Osteocyte (in vitro differentiated cells): Measurements from ENCODE around the gene MPL. TPM values are rescaled to one million over a fixed set of nuclear protein-coding genes. Genes with fewer than 3 reads are reported as not detected.

Experiments used
- DNase-seq: peaks from one replicate; pipeline ENCODE4 v3.0.0; 2021; ENCODE audit warnings: mixed read lengths; ENCODE audit not compliant: unreplicated experiment; ENCODE audit errors: extremely low spot score
- H3K27ac Mint-ChIP-seq: one replicate; pipeline ENCODE4 v1.8.0; 2021; ENCODE audit warnings: mild to moderate bottlenecking, mixed read lengths; ENCODE audit not compliant: unreplicated experiment
- H3K27me3 Mint-ChIP-seq: one replicate; pipeline ENCODE4 v1.8.0; 2021; ENCODE audit warnings: mixed read lengths; ENCODE audit not compliant: unreplicated experiment
- H3K36me3 Mint-ChIP-seq: one replicate; pipeline ENCODE4 v1.8.0; 2021; ENCODE audit warnings: mixed read lengths; ENCODE audit not compliant: unreplicated experiment
- H3K4me1 Mint-ChIP-seq: one replicate; pipeline ENCODE4 v1.8.0; 2021; ENCODE audit warnings: mixed read lengths; ENCODE audit not compliant: unreplicated experiment
- H3K4me3 Mint-ChIP-seq: one replicate; pipeline ENCODE4 v1.8.0; 2021; ENCODE audit warnings: mild to moderate bottlenecking, moderate library complexity, mixed read lengths; ENCODE audit not compliant: unreplicated experiment
- H3K9me3 Mint-ChIP-seq: one replicate; pipeline ENCODE4 v1.8.0; 2021; ENCODE audit warnings: mixed read lengths; ENCODE audit not compliant: unreplicated experiment
- total RNA-seq: library from RNA; stranded (reverse); gene quantifications from 2 replicates; pipeline ENCODE4 v1.2.1, GENCODE V29; 2021
- TF ChIP-seq, protein P1 (sequence below): fragments of 200-600 bp; sonication (generic); IDR thresholded peaks from 2 replicates; pipeline ENCODE4 v1.5.0; 2021; ENCODE audit warnings: antibody characterized with exemption, mild to moderate bottlenecking, moderate library complexity

Gene MPL
- total RNA-seq, 1 donor from 2014 or later = not detected

DNA sequence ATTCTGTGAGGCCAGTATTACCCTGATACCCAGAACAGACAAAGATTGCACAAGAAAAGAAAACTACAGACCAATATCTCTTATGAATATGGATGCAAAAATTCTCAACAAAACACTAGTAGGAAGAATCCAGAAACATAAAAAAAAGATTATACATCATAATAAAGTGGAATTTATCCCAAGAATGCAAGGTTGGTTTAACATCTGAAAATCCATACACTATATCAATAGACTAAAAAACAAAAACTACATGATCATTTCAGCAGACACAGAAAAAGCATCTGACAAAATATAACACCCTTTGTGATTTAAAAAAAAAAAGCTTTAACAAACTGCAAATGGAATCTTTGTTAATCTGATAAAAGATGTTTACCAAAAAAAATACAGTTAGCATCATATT, 12.2 kb upstream of the MPL start:
- TF ChIP-seq, protein P1, sequence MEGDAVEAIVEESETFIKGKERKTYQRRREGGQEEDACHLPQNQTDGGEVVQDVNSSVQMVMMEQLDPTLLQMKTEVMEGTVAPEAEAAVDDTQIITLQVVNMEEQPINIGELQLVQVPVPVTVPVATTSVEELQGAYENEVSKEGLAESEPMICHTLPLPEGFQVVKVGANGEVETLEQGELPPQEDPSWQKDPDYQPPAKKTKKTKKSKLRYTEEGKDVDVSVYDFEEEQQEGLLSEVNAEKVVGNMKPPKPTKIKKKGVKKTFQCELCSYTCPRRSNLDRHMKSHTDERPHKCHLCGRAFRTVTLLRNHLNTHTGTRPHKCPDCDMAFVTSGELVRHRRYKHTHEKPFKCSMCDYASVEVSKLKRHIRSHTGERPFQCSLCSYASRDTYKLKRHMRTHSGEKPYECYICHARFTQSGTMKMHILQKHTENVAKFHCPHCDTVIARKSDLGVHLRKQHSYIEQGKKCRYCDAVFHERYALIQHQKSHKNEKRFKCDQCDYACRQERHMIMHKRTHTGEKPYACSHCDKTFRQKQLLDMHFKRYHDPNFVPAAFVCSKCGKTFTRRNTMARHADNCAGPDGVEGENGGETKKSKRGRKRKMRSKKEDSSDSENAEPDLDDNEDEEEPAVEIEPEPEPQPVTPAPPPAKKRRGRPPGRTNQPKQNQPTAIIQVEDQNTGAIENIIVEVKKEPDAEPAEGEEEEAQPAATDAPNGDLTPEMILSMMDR = no peak
- H3K9me3 Mint-ChIP-seq = peaks cover 21% of the 10 kb centered on the region
- no peak overlapping the region for H3K27ac Mint-ChIP-seq
- H3K36me3 Mint-ChIP-seq = no peaks in the 10 kb centered on the region
- no peaks in the 10 kb centered on the region for H3K27me3 Mint-ChIP-seq
- DNase-seq = no peak
- no peak overlapping the region for H3K4me3 Mint-ChIP-seq
- peaks cover 7% of the 10 kb centered on the region for H3K4me1 Mint-ChIP-seq

DNA sequence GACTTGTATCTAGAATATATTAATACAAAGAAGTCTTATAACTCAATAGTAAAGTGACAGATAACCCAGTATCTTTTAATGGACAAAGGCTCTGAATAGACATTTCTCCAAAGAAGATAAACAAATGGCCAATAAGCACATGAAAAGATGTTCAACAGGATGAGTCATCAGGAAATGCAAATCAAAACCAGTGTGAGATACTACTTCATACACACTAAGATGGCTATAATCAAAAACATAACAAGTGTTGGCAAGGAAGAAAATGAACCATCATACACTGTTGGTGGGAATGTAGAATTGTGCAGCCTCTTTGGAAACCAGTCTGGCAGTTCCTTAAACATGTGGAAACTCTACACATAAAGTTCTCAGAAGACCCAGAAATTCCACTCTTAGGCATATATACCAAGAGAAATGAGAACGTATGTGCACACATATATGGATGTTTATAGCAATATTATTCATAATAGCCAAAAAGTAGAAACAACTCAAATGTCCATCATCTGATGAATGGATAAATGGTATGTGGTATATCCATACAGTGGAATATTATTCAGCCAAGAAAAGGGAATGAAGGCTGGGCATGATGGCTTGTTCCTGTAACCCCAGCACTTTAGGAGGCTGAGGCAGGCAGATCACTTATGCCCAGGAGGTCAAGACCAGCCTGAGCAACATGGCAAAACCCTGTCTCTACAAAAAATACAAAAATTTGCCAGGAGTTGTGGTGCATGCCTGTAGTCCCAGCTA, 9.9 kb upstream of the MPL start:
- Mint-ChIP-seq H3K27me3 (no peaks in the 10 kb centered on the region), H3K4me1 (peaks cover 10% of the 10 kb centered on the region), H3K36me3 (no peaks in the 10 kb centered on the region), H3K4me3 (no peak overlapping the region), H3K27ac (no peak overlapping the region), H3K9me3 (peaks cover 21% of the 10 kb centered on the region)
- DNase-seq = no peak
- TF ChIP-seq, protein P1 = no peak

DNA sequence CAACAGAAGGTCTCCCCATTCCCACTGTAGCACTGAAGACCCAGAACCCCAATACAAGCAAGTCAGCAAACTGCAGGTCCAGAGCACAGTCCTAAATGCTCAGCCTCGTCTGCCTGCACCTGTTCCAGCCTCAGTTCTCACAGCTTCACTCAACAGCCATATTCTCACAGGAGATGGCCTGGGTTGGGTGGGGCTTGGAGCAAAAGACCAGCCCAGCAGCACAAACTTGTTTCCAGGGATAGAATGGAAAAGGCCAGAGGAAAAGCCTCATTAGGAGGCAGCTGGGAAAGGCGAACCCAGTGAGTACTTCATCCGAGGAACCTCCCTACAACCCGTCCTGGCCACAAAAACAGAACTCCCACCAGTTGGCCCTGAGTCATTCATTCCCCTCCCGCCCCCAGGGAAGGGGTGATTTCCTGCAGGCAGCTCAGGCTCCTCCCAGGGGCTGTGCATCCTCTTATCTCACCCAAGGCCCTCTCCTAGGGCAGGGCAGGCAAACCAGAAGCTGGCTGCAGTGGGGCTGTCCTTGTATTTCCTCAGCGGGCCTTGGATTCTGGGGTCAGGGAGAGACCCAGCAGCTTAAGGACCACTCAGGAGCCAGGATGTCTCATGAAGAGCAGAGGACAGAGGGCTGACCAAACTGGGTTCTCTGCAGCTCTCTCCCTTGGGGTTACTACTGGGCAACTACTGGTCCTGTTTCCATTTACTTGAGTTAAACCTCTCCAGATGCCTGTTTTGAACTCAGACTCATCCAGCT, 7.4 kb upstream of the MPL start:
- Mint-ChIP-seq H3K4me3 (no peak overlapping the region), H3K4me1 (peaks cover 10% of the 10 kb centered on the region), H3K36me3 (no peaks in the 10 kb centered on the region), H3K27me3 (no peaks in the 10 kb centered on the region), H3K27ac (peak overlapping the region; percentile 65), H3K9me3 (peaks cover 14% of the 10 kb centered on the region)
- no peak for DNase-seq
- TF ChIP-seq, protein P1 = no peak

DNA sequence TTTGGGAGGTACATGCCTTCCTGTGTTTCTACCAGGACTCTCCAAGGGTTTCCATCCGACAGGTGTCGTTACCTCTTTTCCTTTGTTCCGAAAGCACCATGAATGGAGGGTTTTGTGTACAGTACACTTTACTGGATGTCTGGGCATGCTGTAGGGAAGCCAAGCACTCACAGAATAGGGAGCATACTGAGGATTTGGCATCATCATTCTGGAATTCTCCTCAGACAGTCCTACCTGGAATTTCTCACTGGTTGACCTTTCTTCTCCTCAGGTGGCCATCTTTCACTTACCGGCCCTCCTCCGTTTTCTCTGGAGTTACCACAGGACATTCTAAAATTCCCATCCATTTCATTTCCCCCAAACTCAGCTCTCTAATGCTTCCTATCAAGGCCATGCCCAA, 5.9 kb upstream of the MPL start:
- Mint-ChIP-seq H3K4me3 (no peak overlapping the region), H3K27me3 (no peaks in the 10 kb centered on the region), H3K36me3 (no peaks in the 10 kb centered on the region), H3K4me1 (peaks cover 10% of the 10 kb centered on the region), H3K9me3 (peaks cover 8% of the 10 kb centered on the region), H3K27ac (no peak overlapping the region)
- DNase-seq = no peak
- TF ChIP-seq, protein P1 = no peak
